ENCODE measurements around the gene PIAS1. TPM values are rescaled to one million over a fixed set of nuclear protein-coding genes. Genes with fewer than 3 reads are reported as not detected.

PIAS1 gene
- total and polyA plus RNA-seq, 2 donors (not counting 3 experiments of a cell fraction or from before 2014, with no cell fraction given), result 23.7 to 24.2 TPM

DNA sequence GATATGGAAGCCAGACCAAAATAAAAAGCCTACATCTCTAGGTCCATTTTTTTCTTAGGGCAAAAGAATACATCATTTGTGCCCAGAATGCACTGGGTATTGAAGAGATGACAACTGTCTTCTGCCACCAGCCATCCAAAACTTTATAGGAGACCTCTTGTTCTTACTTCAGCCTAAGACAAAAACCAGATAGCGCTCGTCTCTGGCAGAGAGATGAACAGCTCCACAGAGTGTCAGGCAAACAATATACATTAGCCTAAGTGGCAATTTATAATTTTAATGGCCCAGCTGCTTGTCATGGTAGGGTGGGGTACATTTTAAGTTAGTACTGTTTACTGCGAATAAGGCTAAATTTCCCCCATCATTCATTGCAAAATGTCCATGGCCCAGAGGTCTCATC lies 38.9 kb upstream of the PIAS1 start:
- no peaks in the 10 kb centered on the region for H3K9me3 ChIP-seq (replicated peaks; ENCODE audit: control insufficient read depth, insufficient read depth, low read length)
- no peaks in the 10 kb centered on the region for H4K20me1 ChIP-seq (replicated peaks; ENCODE audit: control insufficient read depth, extremely low read depth, insufficient read depth, low read length)
- H3K27ac ChIP-seq (ENCODE audit: insufficient read depth, low read depth, low read length), result no peak overlapping the region
- H2AFZ ChIP-seq (ENCODE audit: low read depth, low read length), result no peak overlapping the region
- no peaks in the 10 kb centered on the region for H3K79me2 ChIP-seq (ENCODE audit: control insufficient read depth, insufficient read depth, low read length)
- H3K27me3 ChIP-seq (ENCODE audit: control insufficient read depth in 2 of 2, insufficient read depth in 2 of 2, low read length in 2 of 2), result no peaks in the 10 kb centered on the region
- no peak overlapping the region for H3K4me3 ChIP-seq (replicated peaks in 1 of 3; ENCODE audit: insufficient read depth in 1 of 3, low read depth in 1 of 3, low read length in 3 of 3)
- dilution Hi-C loops (cut with MboI; ENCODE audit: extremely low pct_ligation_motif_present, low sequenced_read_pairs), result no loop called here
- no peak for DNase-seq (ENCODE audit: low read depth, low spot score)
- no TSS peak for BruUV-seq (replicated peaks)
- no peaks in the 10 kb centered on the region for H3K9me1 ChIP-seq (replicated peaks; ENCODE audit: control insufficient read depth, extremely low read depth, insufficient read depth, low read length)
- no peak for FAIRE-seq
- TF ChIP-seq POLR2A (IDR thresholded peaks at IDR 0.05; ENCODE audit: low read depth, low read length), result no peak
- TF ChIP-seq POLR2AphosphoS5 (IDR thresholded peaks at IDR 0.05; ENCODE audit: insufficient read depth, low read depth, low read length), result no peak
- TF ChIP-seq, protein P1, sequence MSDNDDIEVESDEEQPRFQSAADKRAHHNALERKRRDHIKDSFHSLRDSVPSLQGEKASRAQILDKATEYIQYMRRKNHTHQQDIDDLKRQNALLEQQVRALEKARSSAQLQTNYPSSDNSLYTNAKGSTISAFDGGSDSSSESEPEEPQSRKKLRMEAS (IDR thresholded peaks at IDR 0.05; ENCODE audit: insufficient read depth, insufficient read length), result no peak
- TF ChIP-seq GATA2 (IDR thresholded peaks at IDR 0.05; ENCODE audit: insufficient read depth, insufficient read length, low read depth, low read length), result no peak
- TF ChIP-seq JUN (IDR thresholded peaks at IDR 0.05; ENCODE audit: borderline replicate concordance, insufficient read depth, insufficient read length, low read depth), result no peak
- TF ChIP-seq EZH2 (IDR thresholded peaks at IDR 0.05; ENCODE audit: borderline replicate concordance, low read depth, low read length, severe bottlenecking), result no peak
- no peak for TF ChIP-seq FOS (IDR thresholded peaks at IDR 0.05; ENCODE audit: borderline replicate concordance, insufficient read depth, low read length)
- TF ChIP-seq, protein P2, sequence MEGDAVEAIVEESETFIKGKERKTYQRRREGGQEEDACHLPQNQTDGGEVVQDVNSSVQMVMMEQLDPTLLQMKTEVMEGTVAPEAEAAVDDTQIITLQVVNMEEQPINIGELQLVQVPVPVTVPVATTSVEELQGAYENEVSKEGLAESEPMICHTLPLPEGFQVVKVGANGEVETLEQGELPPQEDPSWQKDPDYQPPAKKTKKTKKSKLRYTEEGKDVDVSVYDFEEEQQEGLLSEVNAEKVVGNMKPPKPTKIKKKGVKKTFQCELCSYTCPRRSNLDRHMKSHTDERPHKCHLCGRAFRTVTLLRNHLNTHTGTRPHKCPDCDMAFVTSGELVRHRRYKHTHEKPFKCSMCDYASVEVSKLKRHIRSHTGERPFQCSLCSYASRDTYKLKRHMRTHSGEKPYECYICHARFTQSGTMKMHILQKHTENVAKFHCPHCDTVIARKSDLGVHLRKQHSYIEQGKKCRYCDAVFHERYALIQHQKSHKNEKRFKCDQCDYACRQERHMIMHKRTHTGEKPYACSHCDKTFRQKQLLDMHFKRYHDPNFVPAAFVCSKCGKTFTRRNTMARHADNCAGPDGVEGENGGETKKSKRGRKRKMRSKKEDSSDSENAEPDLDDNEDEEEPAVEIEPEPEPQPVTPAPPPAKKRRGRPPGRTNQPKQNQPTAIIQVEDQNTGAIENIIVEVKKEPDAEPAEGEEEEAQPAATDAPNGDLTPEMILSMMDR (IDR thresholded peaks at IDR 0.05; ENCODE audit: extremely low read depth in 1 of 2, insufficient read depth in 1 of 2, low read depth in 1 of 2, low read length in 2 of 2), result no peak
- no peak for TF ChIP-seq MYC (IDR thresholded peaks at IDR 0.05; ENCODE audit: low read depth, low read length)
- POLR2A ChIA-PET, result no interaction called here
- H3K36me3 ChIP-seq (ENCODE audit: control insufficient read depth in 2 of 2, extremely low read depth in 1 of 2, insufficient read depth in 2 of 2, low read length in 2 of 2), result no peaks in the 10 kb centered on the region
- intact Hi-C loops (cut with micrococcal nuclease), result no loop called here
- CTCF ChIA-PET, result no interaction called here
- H3K4me1 ChIP-seq (ENCODE audit: control insufficient read depth, extremely low read depth, insufficient read depth, low read length), result no peaks in the 10 kb centered on the region
- no peak overlapping the region for H3K4me2 ChIP-seq (ENCODE audit: insufficient read depth, low read length)
- H3K9ac ChIP-seq (replicated peaks; ENCODE audit: extremely low read depth, insufficient read depth, low read length), result no peak overlapping the region

Data from endothelial cell of umbilical vein (primary cell).